ENCODE results near the gene EVC. TPM values are rescaled to one million over a fixed set of nuclear protein-coding genes. Genes with fewer than 3 reads are reported as not detected.

EVC gene
- total RNA-seq, 2 donors from 2014 or later = 7.2 TPM; not detected in 1

DNA sequence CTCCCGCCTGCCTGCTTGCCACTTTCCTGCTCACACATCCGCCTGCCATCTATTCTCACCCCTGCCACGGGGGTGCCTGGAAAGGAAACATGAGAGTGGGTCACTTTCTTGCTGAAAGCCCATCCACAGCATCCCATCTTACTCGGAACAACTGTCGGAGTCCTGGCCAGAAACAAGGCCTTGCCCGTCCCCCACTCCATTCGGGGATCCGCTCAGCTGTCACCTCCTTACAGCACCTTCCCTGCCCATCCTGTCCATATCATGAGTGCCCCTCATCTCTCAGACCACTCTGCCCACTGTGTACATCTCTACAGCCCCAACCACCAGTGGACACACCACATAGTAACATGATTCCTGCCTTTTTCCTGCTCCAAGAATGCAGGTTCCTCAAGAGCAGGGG is 9.0 kb upstream of the EVC start:
- no peak for ATAC-seq
- Mint-ChIP-seq H3K9me3 (no peaks in the 10 kb centered on the region), H3K27me3 (peaks cover 14 to 18% of the 10 kb centered on the region in 2 donors)

DNA sequence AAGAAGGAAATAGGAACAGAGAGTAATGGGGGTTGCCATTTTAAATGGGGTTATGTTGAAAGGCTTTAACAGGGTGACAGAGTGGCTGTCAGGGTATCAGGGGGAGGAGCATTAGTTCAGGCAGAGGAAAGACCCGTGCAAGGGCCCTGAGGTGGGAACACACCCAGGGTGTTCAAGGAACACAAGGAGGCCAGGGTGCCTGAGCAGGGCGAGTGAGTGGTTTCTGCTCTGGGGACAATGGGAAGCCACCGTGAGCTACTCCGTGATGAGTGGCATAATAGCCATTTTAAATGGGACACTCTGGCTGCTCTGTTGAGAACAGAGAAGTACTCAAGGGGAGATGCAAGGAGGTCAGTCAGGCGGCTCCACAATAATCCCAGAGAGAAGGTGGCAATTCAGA is 7.2 kb upstream of the EVC start:
- H3K27ac Mint-ChIP-seq = no peak overlapping the region
- ATAC-seq (no peak), DNase-seq (ENCODE audit: low spot score) (no peak)
- H3K4me3 Mint-ChIP-seq = no peak overlapping the region
- H3K9me3 Mint-ChIP-seq = no peaks in the 10 kb centered on the region
- peaks cover 0 to 16% of the 10 kb centered on the region in 2 donors for H3K4me1 Mint-ChIP-seq (ENCODE audit: low read depth in 2 of 2)
- H3K27me3 Mint-ChIP-seq = peaks cover 22 to 26% of the 10 kb centered on the region in 2 donors
- H3K36me3 Mint-ChIP-seq = peaks cover 7% of the 10 kb centered on the region

More for the DNA sequence above, 9.0 kb upstream of the EVC start:
- no peak overlapping the region for H3K27ac Mint-ChIP-seq
- no peak overlapping the region for H3K4me3 Mint-ChIP-seq
- peaks cover 7% of the 10 kb centered on the region for H3K36me3 Mint-ChIP-seq
- no peak for DNase-seq (ENCODE audit: low spot score)
- peaks cover 0 to 10% of the 10 kb centered on the region in 2 donors for H3K4me1 Mint-ChIP-seq (ENCODE audit: low read depth in 2 of 2)

DNA sequence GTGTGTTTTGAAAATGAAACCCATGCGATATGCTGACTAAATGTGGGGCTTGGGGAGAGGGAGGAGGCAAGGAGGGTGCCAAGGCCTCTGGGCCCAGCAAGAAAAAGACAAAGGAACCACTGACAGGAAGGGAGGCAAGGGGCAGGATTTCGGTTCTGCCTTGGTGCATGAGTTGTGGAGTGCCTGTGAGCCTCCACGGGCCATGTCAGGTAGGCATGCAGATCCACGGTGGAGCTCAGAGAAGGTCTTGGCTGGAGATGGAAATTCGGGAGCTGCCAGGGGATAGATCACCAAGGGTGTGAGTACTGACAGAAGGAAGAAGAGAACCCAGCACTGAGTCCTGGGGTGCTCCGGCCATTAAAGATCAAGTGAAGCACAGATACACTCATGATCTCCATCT is 6.7 kb upstream of the EVC start:
- H3K27me3 Mint-ChIP-seq = peaks cover 22 to 26% of the 10 kb centered on the region in 2 donors
- H3K9me3 Mint-ChIP-seq = no peaks in the 10 kb centered on the region
- no peak overlapping the region for H3K4me3 Mint-ChIP-seq
- no peak for DNase-seq (ENCODE audit: low spot score)
- peaks cover 0 to 16% of the 10 kb centered on the region in 2 donors for H3K4me1 Mint-ChIP-seq (ENCODE audit: low read depth in 2 of 2)
- H3K27ac Mint-ChIP-seq = no peak overlapping the region
- no peak for ATAC-seq
- H3K36me3 Mint-ChIP-seq = peaks cover 7% of the 10 kb centered on the region

DNA sequence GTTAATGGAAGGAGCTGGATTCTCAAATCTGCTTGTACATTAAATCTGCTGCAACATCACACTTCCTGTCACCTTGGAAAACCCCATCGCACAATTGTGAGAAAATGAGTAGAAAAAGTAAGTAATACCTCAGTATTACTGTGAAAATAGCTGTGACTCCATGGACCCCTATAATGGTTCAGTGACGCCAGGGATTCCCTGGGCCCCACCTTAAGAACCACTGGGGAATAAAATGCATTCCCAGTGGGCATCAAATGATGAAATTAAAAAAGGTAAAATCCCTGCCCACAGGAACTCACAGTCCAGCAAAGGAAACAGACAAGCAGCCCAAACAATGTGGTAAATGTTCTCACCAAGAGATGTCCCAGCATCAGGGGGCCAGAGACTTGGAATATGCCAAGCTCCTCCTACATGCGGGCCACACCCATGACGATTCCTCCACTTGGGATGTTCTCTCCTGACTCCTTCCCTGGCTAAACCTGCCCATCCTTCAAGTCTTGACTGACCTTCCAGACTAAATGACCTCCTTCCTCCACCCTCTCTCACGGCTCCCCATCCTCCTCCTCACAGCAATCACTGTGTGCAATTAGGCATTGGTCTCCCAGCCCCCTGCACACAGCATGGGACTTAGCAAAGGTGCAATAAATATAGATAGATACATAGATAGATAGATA is 5.2 kb upstream of the EVC start:
- peaks cover 28 to 36% of the 10 kb centered on the region in 2 donors for H3K27me3 Mint-ChIP-seq
- no peak for ATAC-seq
- H3K27ac Mint-ChIP-seq = peak overlapping the region in 1 of 2 donors; percentile 46
- peaks cover 4 to 21% of the 10 kb centered on the region in 2 donors for H3K4me1 Mint-ChIP-seq (ENCODE audit: low read depth in 2 of 2)
- peaks cover 7% of the 10 kb centered on the region for H3K36me3 Mint-ChIP-seq
- no peak for DNase-seq (ENCODE audit: low spot score)
- peak overlapping the region; percentile 38 for H3K4me3 Mint-ChIP-seq
- H3K9me3 Mint-ChIP-seq = no peaks in the 10 kb centered on the region

DNA sequence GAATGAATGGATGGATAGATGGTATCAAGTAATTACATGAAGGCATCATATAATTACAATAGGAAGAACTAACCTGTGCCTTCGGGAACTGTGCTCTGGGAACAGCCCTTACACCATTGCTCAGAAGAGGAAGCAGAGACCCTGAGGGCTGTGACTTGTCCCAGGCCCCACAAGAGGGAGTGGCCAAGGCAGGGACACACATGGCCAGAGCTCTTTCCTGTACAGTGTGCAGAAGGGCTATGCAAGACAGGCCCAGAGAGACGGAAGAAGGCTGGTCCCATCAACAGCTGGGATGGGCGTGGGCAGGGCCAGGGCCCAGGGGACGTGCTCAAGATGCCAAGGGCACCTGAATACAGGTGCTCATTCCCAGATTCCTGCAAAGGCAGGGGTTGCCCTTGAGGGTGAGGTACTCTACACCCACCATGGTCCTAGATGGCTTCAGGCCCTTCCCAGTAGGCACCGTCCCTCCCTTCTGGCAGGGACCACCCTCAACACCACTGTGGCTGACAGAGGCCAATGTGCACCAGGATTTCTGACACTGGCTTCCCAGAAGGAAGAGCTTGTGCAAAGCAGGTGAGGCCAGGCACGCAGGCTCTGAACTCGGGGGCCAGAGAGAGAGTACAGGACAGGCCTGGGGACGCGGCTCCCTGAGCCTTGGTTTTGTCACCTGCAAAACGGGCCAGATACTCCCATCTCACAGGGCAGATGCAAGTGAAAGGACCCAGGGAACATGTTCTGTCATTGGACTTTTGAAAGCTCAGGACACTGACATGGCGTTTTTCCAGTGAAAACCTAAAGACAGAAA is 4.3 kb upstream of the EVC start:
- H3K4me1 Mint-ChIP-seq (ENCODE audit: low read depth in 2 of 2) = peaks cover 4 to 22% of the 10 kb centered on the region in 2 donors
- H3K36me3 Mint-ChIP-seq = peaks cover 7% of the 10 kb centered on the region
- H3K4me3 Mint-ChIP-seq = peak overlapping the region; percentile 73
- H3K27ac Mint-ChIP-seq = peak overlapping the region in 1 of 2 donors; percentile 46
- DNase-seq (ENCODE audit: low spot score) (no peak), ATAC-seq (peak in 1 of 2 donors; percentile 40)
- H3K9me3 Mint-ChIP-seq = no peaks in the 10 kb centered on the region
- H3K27me3 Mint-ChIP-seq = peaks cover 30 to 32% of the 10 kb centered on the region in 2 donors

DNA sequence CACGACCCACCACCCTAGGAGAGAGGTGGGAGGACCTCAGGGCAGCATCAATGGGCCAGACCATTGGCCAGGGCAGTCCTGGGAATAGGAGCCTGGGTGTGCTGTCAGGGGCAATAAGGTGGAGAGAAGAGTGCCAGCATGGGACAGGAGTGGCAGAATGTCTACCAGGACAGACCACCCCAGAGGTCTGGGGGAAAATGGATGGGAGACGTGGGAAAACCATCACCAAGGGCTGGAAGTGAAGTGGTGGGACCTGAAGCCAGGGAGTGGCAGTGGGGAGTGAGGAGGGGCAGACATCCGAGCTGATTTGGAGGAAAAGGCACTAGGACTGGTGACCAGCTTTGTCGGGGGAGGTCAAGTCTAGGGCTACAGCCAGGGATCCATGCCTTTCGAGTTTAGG is 3.6 kb upstream of the EVC start:
- ATAC-seq (no peak), DNase-seq (ENCODE audit: low spot score) (no peak)
- Mint-ChIP-seq H3K4me1 (ENCODE audit: low read depth in 2 of 2) (peaks cover 4 to 28% of the 10 kb centered on the region in 2 donors), H3K9me3 (no peaks in the 10 kb centered on the region), H3K27ac (no peak overlapping the region), H3K4me3 (peak overlapping the region; percentile 73), H3K36me3 (peaks cover 7% of the 10 kb centered on the region), H3K27me3 (peaks cover 33 to 37% of the 10 kb centered on the region in 2 donors)

DNA sequence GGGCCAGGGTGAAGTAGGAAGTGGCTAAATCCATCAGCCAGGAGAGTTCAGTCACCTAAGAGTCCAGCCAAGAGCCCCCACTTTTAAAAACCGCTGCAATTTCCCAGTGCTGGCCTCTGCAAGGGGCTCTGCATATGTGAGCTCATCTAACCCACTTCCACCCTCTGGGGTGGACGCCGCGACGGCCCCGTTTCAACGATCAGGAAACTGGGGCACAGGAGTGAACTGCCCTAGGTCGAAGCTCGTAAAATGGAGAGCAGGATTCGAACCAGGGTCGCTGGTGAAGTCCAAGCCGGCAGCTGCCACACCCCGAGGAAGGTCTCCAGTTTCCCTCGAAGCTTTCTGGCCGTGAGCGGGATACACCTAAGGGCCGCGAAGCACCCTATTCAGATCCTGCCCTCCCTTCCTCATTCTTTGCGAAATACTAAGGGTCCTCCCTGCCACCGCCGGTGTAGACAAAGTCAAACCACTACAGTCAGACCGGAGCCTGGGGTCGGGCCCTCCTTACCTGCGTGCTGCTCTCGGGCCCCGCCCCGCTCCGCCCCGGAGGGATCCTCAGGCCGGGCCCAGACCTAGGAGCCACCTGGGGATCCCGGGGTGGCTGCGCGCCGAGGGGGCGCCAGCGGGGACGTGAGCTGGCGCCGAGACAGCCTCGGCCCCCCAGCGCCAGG is 3.1 kb upstream of the EVC start:
- Mint-ChIP-seq H3K27ac (no peak overlapping the region), H3K36me3 (peaks cover 7% of the 10 kb centered on the region), H3K9me3 (no peaks in the 10 kb centered on the region), H3K4me1 (ENCODE audit: low read depth in 2 of 2) (peaks cover 4 to 33% of the 10 kb centered on the region in 2 donors), H3K4me3 (peak overlapping the region; percentile 73), H3K27me3 (peaks cover 36 to 42% of the 10 kb centered on the region in 2 donors)
- peak in 1 of 2 donors; percentile 4 for ATAC-seq
- no peak for DNase-seq (ENCODE audit: low spot score)

DNA sequence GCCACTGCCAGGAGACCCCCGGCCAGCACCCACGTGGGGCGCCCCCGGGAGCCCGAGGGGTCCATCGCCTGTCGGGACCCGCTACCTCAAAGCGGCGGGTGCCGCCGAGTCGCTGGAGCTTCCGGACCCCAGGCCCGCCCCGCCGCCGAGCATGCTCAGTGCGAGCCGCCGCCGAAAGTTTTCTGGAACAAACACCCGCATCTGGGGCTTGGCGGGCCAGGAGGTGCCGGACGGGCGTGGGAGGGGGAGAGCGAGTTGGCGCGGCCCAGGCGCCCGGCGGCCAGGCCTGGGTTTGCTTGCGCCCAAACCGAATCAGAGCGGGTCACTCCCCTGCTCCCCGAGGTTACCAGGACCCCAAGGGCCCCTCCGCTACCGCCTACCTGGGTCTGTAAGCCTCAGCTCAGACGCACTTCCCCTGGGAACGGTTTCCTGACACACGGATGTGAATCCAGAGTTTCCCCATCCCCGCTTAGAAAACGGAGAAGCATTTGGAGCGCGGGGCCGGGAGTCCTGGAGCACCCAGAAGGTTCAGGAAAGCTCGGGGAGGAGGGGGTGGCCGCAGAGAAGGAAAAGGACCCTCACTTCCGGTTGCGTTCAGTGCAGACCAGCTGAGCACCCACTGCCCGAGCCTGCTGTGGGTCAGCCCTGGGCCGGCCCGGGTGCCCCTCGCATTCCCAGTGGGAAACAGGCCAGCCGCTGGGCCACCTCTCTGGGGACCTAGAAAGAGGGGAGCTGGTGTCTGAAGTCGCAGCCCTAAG is 2.4 kb upstream of the EVC start, which contains the start of gene EVC2:
Gene EVC2, minus strand, starts transcription at position 111 of the 758 bp plus-strand sequence. Its CDS starts 46 bp downstream, at position 65.
- Mint-ChIP-seq H3K36me3 (peaks cover 4% of the 10 kb centered on the region), H3K27me3 (peaks cover 35 to 38% of the 10 kb centered on the region in 2 donors), H3K9me3 (no peaks in the 10 kb centered on the region), H3K4me3 (peak within 1 kb of the TSS; percentile 73), H3K4me1 (ENCODE audit: low read depth in 2 of 2) (peaks cover 4 to 33% of the 10 kb centered on the region in 2 donors), H3K27ac (no peak within 1 kb of the TSS)
- DNase-seq (ENCODE audit: low spot score) (no peak), ATAC-seq (peak in 1 of 2 donors; percentile 51)

DNA sequence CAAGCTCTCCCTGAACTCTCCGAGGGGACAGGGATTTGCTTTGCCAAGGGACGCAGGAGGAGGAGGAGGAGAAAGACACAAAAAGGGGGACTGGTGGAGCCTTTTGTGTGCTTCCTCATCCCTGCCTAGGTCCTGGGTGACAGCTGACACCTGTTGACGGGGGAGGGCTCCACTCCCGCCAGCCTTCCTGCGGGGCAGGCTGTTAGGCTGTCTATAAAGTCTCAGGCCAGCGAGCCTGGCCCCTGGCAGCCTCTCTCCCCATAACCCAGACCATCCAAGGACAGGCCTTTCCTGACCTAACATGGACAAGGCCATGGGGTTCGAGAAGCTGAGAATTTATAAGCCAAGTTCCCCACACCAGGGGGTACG is 1.8 kb upstream of the EVC start:
- ATAC-seq (no peak), DNase-seq (ENCODE audit: low spot score) (no peak)
- H3K9me3 Mint-ChIP-seq = no peaks in the 10 kb centered on the region
- no peaks in the 10 kb centered on the region for H3K36me3 Mint-ChIP-seq
- no peak overlapping the region for H3K4me3 Mint-ChIP-seq
- H3K4me1 Mint-ChIP-seq (ENCODE audit: low read depth in 2 of 2) = peaks cover 4 to 33% of the 10 kb centered on the region in 2 donors
- H3K27ac Mint-ChIP-seq = no peak overlapping the region
- H3K27me3 Mint-ChIP-seq = peaks cover 37 to 38% of the 10 kb centered on the region in 2 donors

DNA sequence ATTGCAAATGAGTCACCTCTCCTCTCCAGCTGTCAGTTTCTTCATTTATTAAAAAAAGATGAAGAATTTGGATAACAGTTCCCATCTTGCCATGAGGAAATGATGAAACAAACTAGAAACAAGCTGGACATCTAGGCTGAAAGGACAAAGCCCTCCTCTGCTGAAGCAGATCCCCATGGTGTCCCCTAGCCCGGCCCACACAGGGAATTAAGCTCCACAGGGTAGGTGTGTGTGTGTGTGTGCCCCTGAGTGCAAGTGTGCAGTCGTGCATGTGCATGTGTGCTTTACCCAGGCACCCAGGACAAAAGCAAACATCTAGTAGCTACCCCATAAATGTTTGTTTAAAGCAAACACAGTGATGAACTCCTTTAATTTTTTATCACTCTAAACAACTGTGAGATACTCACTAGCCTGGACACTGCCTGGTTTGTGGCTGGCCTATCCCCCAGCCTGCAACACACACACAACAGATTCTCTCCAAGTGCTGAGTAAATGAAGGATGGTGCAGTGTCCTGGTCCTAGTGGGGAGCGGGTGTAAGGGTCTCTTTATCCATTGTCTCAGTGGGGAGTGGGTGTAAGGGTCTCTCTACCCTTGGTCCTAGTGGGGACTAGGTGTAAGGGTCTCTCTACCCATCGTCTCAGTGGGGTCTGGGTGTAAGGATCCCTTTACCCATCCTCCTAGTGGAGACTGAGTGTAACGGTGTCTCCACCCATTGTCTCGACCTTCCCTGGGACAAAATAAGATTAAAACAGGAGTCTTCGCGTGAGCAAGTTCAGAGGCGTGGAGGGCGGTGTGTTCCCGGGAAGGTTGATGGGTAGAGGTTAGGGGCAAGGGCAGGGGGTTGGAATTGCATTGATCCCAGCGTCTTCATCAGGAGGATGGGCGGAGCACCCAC is 688 bp upstream of the EVC start:
- peaks cover 4 to 33% of the 10 kb centered on the region in 2 donors for H3K4me1 Mint-ChIP-seq (ENCODE audit: low read depth in 2 of 2)
- no peak for ATAC-seq
- DNase-seq (ENCODE audit: low spot score) = no peak
- H3K27me3 Mint-ChIP-seq = peaks cover 39 to 40% of the 10 kb centered on the region in 2 donors
- H3K9me3 Mint-ChIP-seq = no peaks in the 10 kb centered on the region
- peak overlapping the region in 1 of 2 donors; percentile 56 for H3K27ac Mint-ChIP-seq
- H3K36me3 Mint-ChIP-seq = peaks cover 7% of the 10 kb centered on the region
- H3K4me3 Mint-ChIP-seq = peak overlapping the region; percentile 90

DNA sequence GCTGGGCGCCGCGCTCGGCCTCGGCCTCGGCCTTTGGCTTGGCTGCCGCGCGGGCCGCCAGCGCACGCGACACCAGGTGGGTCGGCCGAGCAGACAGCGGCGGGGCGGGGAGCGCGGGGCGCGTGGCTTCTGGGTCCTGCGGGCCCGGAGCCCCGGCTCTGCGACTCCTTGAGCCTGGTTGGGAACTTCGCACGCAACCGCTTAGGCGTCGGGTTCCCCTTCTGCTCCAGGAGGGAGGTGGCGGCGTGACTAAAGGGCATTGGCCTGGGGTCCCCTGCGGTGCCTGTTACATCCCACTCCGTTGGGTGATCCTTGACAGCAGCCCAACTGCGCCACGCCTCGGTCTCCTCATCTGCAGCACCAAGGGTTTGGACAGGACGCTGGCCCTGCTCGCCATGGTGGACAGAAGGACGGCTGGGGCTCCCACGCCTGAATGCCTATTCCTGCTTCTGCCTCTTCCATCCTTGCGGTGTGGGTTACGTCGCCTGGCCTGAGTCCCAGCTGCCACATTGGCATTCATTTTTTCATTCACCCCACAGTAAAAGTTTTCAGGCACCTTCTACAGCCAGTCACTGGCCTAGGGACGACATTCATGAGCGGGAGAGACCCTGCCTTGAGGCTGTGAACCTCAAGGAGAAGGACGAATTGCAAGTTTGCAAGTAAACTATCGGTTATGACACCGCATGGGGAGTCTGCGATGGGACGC is 631 bp downstream of the EVC start:
- H3K27me3 Mint-ChIP-seq = peaks cover 37 to 39% of the 10 kb centered on the region in 2 donors
- H3K27ac Mint-ChIP-seq = no peak overlapping the region
- H3K4me3 Mint-ChIP-seq = peak overlapping the region; percentile 66
- DNase-seq (ENCODE audit: low spot score) (no peak), ATAC-seq (no peak)
- H3K9me3 Mint-ChIP-seq = no peaks in the 10 kb centered on the region
- H3K4me1 Mint-ChIP-seq (ENCODE audit: low read depth in 2 of 2) = peaks cover 4 to 25% of the 10 kb centered on the region in 2 donors
- peaks cover 7% of the 10 kb centered on the region for H3K36me3 Mint-ChIP-seq

DNA sequence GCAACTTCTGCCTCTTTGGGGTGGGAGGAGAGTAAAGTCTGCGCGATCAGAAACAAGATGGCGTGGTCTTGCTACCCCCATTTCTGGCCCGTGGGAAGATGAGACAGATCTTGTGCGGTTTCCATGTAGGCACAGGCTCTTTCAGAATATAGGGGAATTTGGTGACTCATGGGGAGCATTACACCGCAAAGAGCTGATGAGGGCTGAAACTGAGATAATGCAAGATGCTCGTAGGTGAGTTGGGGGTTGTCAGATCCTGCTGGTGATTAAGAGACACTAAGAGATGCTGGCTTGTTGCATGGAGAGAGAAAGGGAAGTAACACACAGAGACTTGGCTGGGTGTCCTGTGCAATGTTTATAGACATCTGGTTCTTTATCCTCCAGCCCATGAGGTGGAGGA is 1.5 kb downstream of the EVC start:
- peaks cover 35 to 37% of the 10 kb centered on the region in 2 donors for H3K27me3 Mint-ChIP-seq
- H3K4me1 Mint-ChIP-seq (ENCODE audit: low read depth in 2 of 2) = peaks cover 4 to 17% of the 10 kb centered on the region in 2 donors
- peaks cover 14% of the 10 kb centered on the region for H3K36me3 Mint-ChIP-seq
- H3K27ac Mint-ChIP-seq = no peak overlapping the region
- H3K4me3 Mint-ChIP-seq = peak overlapping the region; percentile 66
- peak in 1 of 2 donors; percentile 39 for ATAC-seq
- DNase-seq (ENCODE audit: low spot score) = no peak
- no peaks in the 10 kb centered on the region for H3K9me3 Mint-ChIP-seq

Data from natural killer cell treated with Interleukin-12 subunit alpha and Interleukin-12 subunit beta and Interleukin-15 and Interleukin-18, amount 100 ng/mL, for 72 hours (primary cell).